PC-3 (cell line): ENCODE results near the gene TTLL1.

ENCODE experiments used
- CTCF ChIP-seq: fragments of 300-600 bp; sonication (generic); conservative IDR thresholded peaks from 2 replicates; pipeline ENCODE4 v1.5.1; 2017; ENCODE audit warnings: antibody characterized with exemption, low read depth, mild to moderate bottlenecking, low read length
- EZH2 ChIP-seq: fragments of 300-600 bp; sonication (generic); IDR thresholded peaks from one replicate; pipeline ENCODE4 v1.6.1; 2017; ENCODE audit warnings: antibody characterized with exemption, mild to moderate bottlenecking, low read length; ENCODE audit not compliant: unreplicated experiment
- EZH2phosphoT487 ChIP-seq: fragments of 300-600 bp; sonication (generic); IDR thresholded peaks from 2 replicates; pipeline ENCODE4 v1.6.1; 2018; ENCODE audit warnings: mild to moderate bottlenecking, antibody characterized with exemption, low read length, borderline replicate concordance

GRCh38 chr22:43079742-43080141 is 9.4 kb downstream of the TTLL1 start:
- no peak for TF ChIP-seq CTCF
- no peak for TF ChIP-seq EZH2
- TF ChIP-seq EZH2phosphoT487, result no peak
